D341Med (cell line): Measurements from ENCODE around the gene ZNF500.
"Not testable (repeated sequence)": the region's sequence is repeated elsewhere in the genome, so short reads cannot be mapped to it uniquely, and the experiment has no call there.

Experiments
- DNase-seq: peaks from one replicate; pipeline ENCODE4 v3.0.0; 2012; ENCODE audit warnings: low spot score

Gene ZNF500

GRCh38 chr16:4796982-4797804 lies 30.2 kb upstream of the ZNF500 start:
- DNase-seq: peak; percentile 8

GRCh38 chr16:4795828-4796572 lies 29.0 kb upstream of the ZNF500 start:
- DNase-seq: peak; percentile 14

- peak; percentile 32 for DNase-seq
Measured at GRCh38 chr16:4795181-4795827, 28.3 kb upstream of the ZNF500 start, which contains the start of gene SMIM22. Gene SMIM22, plus strand, starts transcription at chr16:4795369. Its CDS starts 366 bp downstream, at chr16:4795735.

DNA sequence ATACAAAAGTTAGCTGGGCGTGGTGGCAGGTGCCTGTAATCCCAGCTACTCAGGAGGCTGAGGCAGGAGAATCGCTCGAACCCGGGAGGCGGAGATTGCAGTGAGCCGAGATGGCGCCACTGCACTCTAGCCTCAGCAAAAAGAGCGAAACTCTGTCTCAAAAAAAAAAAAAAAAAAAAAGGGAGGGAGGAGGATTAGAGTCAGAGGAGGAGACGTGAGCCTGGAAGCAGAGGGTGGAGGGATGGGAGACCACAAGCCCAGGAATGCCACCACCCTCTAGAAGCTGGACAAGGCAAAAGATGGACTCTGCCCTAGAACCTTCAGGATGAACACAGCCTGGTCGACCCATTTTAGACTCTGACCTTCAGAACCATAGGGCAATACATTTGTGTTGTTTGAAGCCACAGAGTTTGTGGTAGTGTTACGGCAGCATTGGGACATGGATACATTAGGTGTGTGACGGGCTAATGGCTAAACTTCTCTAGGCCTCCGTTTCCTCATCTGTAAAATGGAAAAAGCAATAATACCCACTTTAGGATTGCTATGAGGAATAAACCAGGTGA lies 26.1 kb upstream of the ZNF500 start:
- DNase-seq: no peak

- no peak for DNase-seq
Measured at GRCh38 chr16:4790871-4791270, 23.9 kb upstream of the ZNF500 start.

DNA sequence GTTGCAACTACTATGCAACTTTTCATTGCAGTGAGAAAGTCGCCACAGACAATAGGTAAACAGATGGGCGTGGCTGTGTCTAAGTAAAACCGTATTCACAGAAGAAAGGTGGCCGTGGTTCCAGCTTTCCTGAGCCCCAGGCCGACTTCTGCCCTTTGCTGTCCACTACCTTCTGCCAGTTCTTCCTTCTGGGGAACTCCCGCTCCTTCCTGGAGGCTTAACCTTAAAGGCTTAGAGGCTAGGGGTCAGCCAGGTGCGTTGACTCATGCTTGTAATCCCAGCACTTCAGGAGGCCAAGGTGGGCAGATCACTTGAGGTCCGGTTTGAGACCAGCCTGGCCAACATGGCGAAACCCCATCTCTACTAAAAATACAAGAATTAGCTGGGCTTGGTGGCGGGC lies 23.3 kb upstream of the ZNF500 start:
- no peak for DNase-seq

- no peak for DNase-seq
Measured at GRCh38 chr16:4788910-4789309, 21.9 kb upstream of the ZNF500 start.

DNA sequence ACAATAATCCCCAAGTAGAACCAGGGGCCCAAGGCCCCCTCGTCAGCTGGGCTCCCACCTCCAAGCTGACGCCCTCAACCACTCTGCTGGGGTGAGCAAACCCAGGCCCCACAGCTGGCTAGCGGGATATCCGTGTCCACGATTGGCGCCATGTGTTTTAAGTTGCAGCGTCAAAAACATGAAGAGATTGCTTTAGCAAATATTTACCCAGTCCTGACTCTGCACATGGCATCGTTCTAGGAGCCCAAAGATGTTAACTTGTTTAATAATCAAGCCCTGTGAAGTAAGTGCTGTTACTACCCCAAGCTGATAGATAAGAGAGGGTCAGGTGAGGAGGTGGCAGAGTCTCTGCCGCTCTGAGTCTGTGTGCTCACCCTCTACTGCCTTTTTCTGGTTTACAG lies 21.5 kb upstream of the ZNF500 start:
- DNase-seq: no peak

DNA sequence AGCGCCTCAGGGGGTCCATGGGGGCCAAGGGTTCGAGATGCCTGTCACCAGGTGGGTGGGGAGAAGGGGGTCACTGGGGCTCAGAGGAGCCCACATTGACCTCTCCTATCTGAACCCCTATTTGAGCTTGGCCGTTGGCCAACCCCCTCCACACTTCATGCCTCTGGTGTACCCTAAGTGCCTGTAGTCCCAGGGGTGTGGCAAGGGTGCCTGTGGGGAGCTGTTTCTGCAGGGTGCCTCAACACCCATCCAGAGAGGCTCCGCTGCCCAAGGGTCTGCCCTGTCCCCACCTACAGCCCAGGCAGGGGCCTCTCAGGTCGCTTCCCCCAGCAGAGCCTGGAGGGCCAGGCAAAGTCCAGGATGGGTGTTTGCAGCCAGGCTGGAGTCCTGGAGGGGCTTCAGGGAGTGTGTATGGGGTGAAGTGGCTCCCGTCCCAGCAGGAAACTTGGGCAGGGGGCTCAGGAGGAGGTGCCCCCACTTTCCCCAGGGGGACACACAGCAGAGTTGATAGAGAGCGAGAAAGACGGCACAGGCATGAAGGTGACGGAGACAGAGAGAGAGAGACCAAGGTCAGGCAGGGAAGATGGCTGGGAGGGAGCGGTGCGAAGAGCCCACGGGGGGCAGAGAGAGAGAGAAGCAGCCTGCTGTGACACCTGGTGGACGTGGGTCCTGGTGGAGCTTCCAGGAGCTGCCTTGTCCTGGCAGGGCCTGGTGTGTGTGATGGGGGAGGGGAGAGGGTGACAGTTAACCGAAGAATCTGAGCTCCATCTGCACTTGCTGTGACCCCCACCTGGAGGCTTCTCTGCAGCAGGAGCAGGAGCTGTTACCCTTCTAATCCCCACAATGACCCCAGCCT lies 20.9 kb upstream of the ZNF500 start, which contains the start of gene SEPTIN12:
Gene SEPTIN12 (minus strand): TSS at position 719 of the 856 bp plus-strand sequence. CDS start 700 bp downstream, at position 19.
- DNase-seq: no peak

DNA sequence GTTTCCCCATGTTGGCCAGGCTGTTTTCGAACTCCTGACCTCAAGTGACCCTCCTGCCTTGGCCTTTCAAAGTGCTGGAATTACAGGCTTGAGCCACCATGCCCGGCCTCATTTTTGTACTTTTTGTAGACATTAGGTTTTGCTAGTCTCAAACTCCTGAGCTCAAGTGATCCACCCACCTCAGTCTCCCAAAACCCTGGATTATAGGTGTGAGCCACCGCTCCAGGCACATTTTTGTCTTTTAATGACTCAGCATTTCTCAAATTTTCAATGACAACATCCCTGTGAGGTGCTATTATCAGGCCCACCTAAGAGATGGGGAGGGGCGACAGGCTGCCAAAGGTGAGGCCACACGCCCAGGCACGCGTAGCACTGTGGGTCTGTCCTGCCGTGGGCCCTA lies 20.1 kb upstream of the ZNF500 start:
- DNase-seq: no peak

GRCh38 chr16:4785758-4786433 lies 18.9 kb upstream of the ZNF500 start:
- DNase-seq: no peak

- not testable (repeated sequence) for DNase-seq
Measured at GRCh38 chr16:4784444-4784987, 17.6 kb upstream of the ZNF500 start.

GRCh38 chr16:4783951-4784336 lies 17.0 kb upstream of the ZNF500 start:
- no peak for DNase-seq

GRCh38 chr16:4783251-4783950 lies 16.4 kb upstream of the ZNF500 start:
- no peak for DNase-seq

DNA sequence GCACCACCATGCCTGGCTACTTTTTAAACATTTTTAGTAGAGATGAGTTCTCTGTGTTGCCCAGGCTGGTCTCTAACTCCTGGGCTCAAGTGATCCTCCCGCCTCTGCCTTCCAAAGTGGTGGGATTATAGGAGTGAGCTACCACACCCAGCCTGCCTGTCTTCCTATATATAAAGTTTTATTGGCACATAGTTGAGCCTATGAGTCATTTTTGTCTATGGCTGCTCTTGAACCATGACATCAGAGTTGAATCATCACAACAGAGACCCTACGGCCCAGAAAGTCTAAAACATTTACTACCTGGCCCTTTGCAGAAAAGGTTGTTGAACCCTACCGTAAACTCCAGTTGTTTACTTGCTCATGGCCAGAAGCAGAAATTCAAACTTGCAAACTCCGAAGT lies 13.3 kb upstream of the ZNF500 start:
- DNase-seq: no peak

GRCh38 chr16:4778050-4778392 lies 11.1 kb upstream of the ZNF500 start:
- no peak for DNase-seq

- no peak for DNase-seq
Measured at GRCh38 chr16:4777339-4778049, 10.5 kb upstream of the ZNF500 start.

GRCh38 chr16:4776141-4776705 lies 9.3 kb upstream of the ZNF500 start:
- DNase-seq: no peak

DNA sequence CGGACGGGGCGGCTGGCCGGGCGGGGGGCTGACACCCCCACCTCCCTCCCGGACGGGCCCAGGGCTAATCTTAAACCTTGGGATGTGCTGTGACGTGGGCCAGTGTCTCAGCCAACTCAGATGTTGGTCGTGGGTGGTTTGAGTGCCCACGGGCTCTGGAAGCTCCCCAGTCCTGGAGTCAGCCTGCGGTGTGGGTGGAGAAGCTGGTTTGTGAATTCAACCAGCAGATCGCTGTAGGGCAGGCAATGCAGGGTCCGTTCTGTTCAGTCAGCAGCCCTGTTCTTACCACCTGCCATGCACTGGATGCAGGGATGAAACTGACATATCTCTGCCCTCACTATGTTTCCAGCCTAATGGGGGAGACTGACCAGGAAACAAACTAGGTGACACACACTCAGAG lies 8.0 kb upstream of the ZNF500 start:
- no peak for DNase-seq
